Measurements from ENCODE around the gene ASTN2. TPM values are rescaled to one million over a fixed set of nuclear protein-coding genes. Genes with fewer than 3 reads are reported as not detected.

ASTN2 gene
- polyA plus RNA-seq, 1 donor from 2014 or later, result 6.8 TPM

DNA sequence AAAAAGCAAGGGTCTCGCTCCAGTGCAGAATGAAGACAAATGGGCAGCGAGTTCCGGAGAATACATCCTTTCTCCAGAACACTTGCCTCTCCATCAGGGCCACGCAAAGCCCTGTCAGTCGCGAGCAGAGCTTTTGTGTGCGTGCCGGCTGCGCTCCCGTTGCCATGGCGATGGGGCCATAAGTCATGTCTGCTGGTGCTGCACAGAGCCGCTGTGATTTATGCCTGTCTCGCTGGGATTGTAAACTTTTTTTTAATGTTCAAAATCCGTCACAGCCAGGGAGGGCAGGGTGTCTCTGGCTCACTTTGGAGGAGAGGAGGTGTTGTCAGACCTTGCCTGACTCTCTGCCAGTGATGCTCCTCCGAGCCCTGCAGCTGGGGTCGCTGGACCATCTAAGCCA, 455.0 kb downstream of the ASTN2 start:
- H4K20me1 ChIP-seq (ENCODE audit: insufficient read depth), result no peaks in the 10 kb centered on the region
- no peak for TF ChIP-seq EZH2 (IDR thresholded peaks at IDR 0.05; ENCODE audit: borderline replicate concordance, insufficient read depth, low read length, poor library complexity, severe bottlenecking)
- peak; percentile 50 for TF ChIP-seq SMC3 (conservative IDR thresholded peaks at IDR 0.05; ENCODE audit: poor library complexity)
- peak; percentile 61 for TF ChIP-seq MXI1 (conservative IDR thresholded peaks at IDR 0.05; ENCODE audit: poor library complexity, severe bottlenecking)
- peak; percentile 70 for TF ChIP-seq POLR2AphosphoS5 (IDR thresholded peaks at IDR 0.05)
- TF ChIP-seq, protein P1, sequence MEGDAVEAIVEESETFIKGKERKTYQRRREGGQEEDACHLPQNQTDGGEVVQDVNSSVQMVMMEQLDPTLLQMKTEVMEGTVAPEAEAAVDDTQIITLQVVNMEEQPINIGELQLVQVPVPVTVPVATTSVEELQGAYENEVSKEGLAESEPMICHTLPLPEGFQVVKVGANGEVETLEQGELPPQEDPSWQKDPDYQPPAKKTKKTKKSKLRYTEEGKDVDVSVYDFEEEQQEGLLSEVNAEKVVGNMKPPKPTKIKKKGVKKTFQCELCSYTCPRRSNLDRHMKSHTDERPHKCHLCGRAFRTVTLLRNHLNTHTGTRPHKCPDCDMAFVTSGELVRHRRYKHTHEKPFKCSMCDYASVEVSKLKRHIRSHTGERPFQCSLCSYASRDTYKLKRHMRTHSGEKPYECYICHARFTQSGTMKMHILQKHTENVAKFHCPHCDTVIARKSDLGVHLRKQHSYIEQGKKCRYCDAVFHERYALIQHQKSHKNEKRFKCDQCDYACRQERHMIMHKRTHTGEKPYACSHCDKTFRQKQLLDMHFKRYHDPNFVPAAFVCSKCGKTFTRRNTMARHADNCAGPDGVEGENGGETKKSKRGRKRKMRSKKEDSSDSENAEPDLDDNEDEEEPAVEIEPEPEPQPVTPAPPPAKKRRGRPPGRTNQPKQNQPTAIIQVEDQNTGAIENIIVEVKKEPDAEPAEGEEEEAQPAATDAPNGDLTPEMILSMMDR (IDR thresholded peaks at IDR 0.05; ENCODE audit: poor library complexity, severe bottlenecking), result no peak
- TF ChIP-seq EP300 (conservative IDR thresholded peaks at IDR 0.05; ENCODE audit: poor library complexity, severe bottlenecking), result peak; percentile 71
- TF ChIP-seq RAD21 (conservative IDR thresholded peaks at IDR 0.05), result peak; percentile 43
- TF ChIP-seq REST (IDR thresholded peaks at IDR 0.05; ENCODE audit: borderline replicate concordance), result peak; percentile 30
- no peak for TF ChIP-seq TAF1 (IDR thresholded peaks at IDR 0.05; ENCODE audit: low read depth)
- H3K27me3 ChIP-seq (ENCODE audit: insufficient read depth, low read depth, low read length), result no peaks in the 10 kb centered on the region
- no peaks in the 10 kb centered on the region for H3F3A ChIP-seq (ENCODE audit: insufficient read depth, low read length, poor library complexity, severe bottlenecking)
- peak overlapping the region; percentile 57 for H3K4me3 ChIP-seq (ENCODE audit: low read length)
- no peaks in the 10 kb centered on the region for H3K9me2 ChIP-seq (ENCODE audit: insufficient read depth, low read length)
- H3K9me3 ChIP-seq (ENCODE audit: low read length), result no peaks in the 10 kb centered on the region
- H3K79me2 ChIP-seq (replicated peaks; ENCODE audit: insufficient read depth, low read length), result no peaks in the 10 kb centered on the region
- peak overlapping the region; percentile 63 for H3K4me2 ChIP-seq (ENCODE audit: low read length)
- peak overlapping the region; percentile 10 for H2AFZ ChIP-seq (ENCODE audit: low read depth, low read length)
- peak overlapping the region; percentile 59 for H3K9ac ChIP-seq (ENCODE audit: low read length)
- H3K27ac ChIP-seq (ENCODE audit: low read length), result peak overlapping the region; percentile 79
- no peaks in the 10 kb centered on the region for H3K36me3 ChIP-seq (ENCODE audit: insufficient read depth, low read length)

- Histone ChIP-seq H2AFZ (ENCODE audit: low read depth, low read length) (no peak overlapping the region), H3K27me3 (ENCODE audit: insufficient read depth, low read depth, low read length) (no peaks in the 10 kb centered on the region), H3K4me3 (ENCODE audit: low read length) (peak overlapping the region; percentile 57), H3K27ac (ENCODE audit: low read length) (peak overlapping the region; percentile 79), H3K9me3 (ENCODE audit: low read length) (no peaks in the 10 kb centered on the region), H3K4me2 (ENCODE audit: low read length) (peak overlapping the region; percentile 41), H3F3A (ENCODE audit: insufficient read depth, low read length, poor library complexity, severe bottlenecking) (no peaks in the 10 kb centered on the region), H3K79me2 (replicated peaks; ENCODE audit: insufficient read depth, low read length) (no peaks in the 10 kb centered on the region), H3K9me2 (ENCODE audit: insufficient read depth, low read length) (no peaks in the 10 kb centered on the region), H3K36me3 (ENCODE audit: insufficient read depth, low read length) (no peaks in the 10 kb centered on the region), H4K20me1 (ENCODE audit: insufficient read depth) (no peaks in the 10 kb centered on the region), H3K9ac (ENCODE audit: low read length) (peak overlapping the region; percentile 59)
- TF ChIP-seq EZH2 (IDR thresholded peaks at IDR 0.05; ENCODE audit: borderline replicate concordance, insufficient read depth, low read length, poor library complexity, severe bottlenecking) (no peak), MXI1 (conservative IDR thresholded peaks at IDR 0.05; ENCODE audit: poor library complexity, severe bottlenecking) (no peak), EP300 (conservative IDR thresholded peaks at IDR 0.05; ENCODE audit: poor library complexity, severe bottlenecking) (no peak), POLR2AphosphoS5 (IDR thresholded peaks at IDR 0.05) (no peak), RAD21 (conservative IDR thresholded peaks at IDR 0.05) (no peak), REST (IDR thresholded peaks at IDR 0.05; ENCODE audit: borderline replicate concordance) (no peak), SMC3 (conservative IDR thresholded peaks at IDR 0.05; ENCODE audit: poor library complexity) (no peak), TAF1 (IDR thresholded peaks at IDR 0.05; ENCODE audit: low read depth) (no peak)
- TF ChIP-seq, protein P1 (IDR thresholded peaks at IDR 0.05; ENCODE audit: poor library complexity, severe bottlenecking), result no peak
These were observed 456.0 kb downstream of the ASTN2 start for GRCh38 chr9:116958881-116959280.
